ENCODE data around the gene MACC1. TPM values are rescaled to one million over a fixed set of nuclear protein-coding genes. Genes with fewer than 3 reads are reported as not detected.

The MACC1 gene
- total RNA-seq, 1 experiment from 2014 or later, result 49.9 TPM

GRCh38 chr7:20157456-20157855 is 59.7 kb downstream of the MACC1 start:
- H3K36me3 ChIP-seq (ENCODE audit: insufficient read depth, low read length), result peaks cover 24% of the 10 kb centered on the region
- no peaks in the 10 kb centered on the region for H3K9me2 ChIP-seq (replicated peaks; ENCODE audit: insufficient read depth, low read length)
- peaks cover 27% of the 10 kb centered on the region for H3K4me1 ChIP-seq (ENCODE audit: low read length)
- H3K4me2 ChIP-seq (ENCODE audit: low read depth, low read length, poor library complexity, severe bottlenecking), result no peak overlapping the region
- no peak overlapping the region for H3K4me3 ChIP-seq (ENCODE audit: low read length)
- H3K27me3 ChIP-seq (ENCODE audit: low read length), result no peaks in the 10 kb centered on the region
- no peaks in the 10 kb centered on the region; the same call in 1 of the 2 replicates for H3K79me2 ChIP-seq (ENCODE audit: low read length)
- H3K9ac ChIP-seq (ENCODE audit: low read length), result no peak overlapping the region
- H4K20me1 ChIP-seq (ENCODE audit: insufficient read depth, low read depth, low read length), result no peaks in the 10 kb centered on the region
- H3K27ac ChIP-seq (ENCODE audit: low read length), result no peak overlapping the region
- no peak overlapping the region for H2AFZ ChIP-seq (ENCODE audit: low read length)
- DNase-seq, result no peak
- H3K9me3 ChIP-seq (ENCODE audit: low read length), result no peaks in the 10 kb centered on the region

GRCh38 chr7:20153999-20154398 is 63.2 kb downstream of the MACC1 start:
- H3K4me2 ChIP-seq (ENCODE audit: low read depth, low read length, poor library complexity, severe bottlenecking), result peak overlapping the region; percentile 36
- H2AFZ ChIP-seq (ENCODE audit: low read length), result no peak overlapping the region
- H3K9me2 ChIP-seq (replicated peaks; ENCODE audit: insufficient read depth, low read length), result no peaks in the 10 kb centered on the region
- no peak for DNase-seq
- peaks cover 38% of the 10 kb centered on the region for H3K4me1 ChIP-seq (ENCODE audit: low read length)
- no peaks in the 10 kb centered on the region for H3K9me3 ChIP-seq (ENCODE audit: low read length)
- H3K36me3 ChIP-seq (ENCODE audit: insufficient read depth, low read length), result peaks cover 22% of the 10 kb centered on the region; the same call in 1 of the 2 replicates
- no peaks in the 10 kb centered on the region for H4K20me1 ChIP-seq (ENCODE audit: insufficient read depth, low read depth, low read length)
- peak overlapping the region; percentile 52; the same call in 1 of the 2 replicates for H3K27ac ChIP-seq (ENCODE audit: low read length)
- H3K4me3 ChIP-seq (ENCODE audit: low read length), result no peak overlapping the region
- H3K27me3 ChIP-seq (ENCODE audit: low read length), result no peaks in the 10 kb centered on the region
- no peak overlapping the region for H3K9ac ChIP-seq (ENCODE audit: low read length)
- H3K79me2 ChIP-seq (ENCODE audit: low read length), result no peaks in the 10 kb centered on the region

GRCh38 chr7:20153567-20153966 is 63.6 kb downstream of the MACC1 start:
- peaks cover 20% of the 10 kb centered on the region; the same call in 1 of the 2 replicates for H3K36me3 ChIP-seq (ENCODE audit: insufficient read depth, low read length)
- H3K9me2 ChIP-seq (replicated peaks; ENCODE audit: insufficient read depth, low read length), result no peaks in the 10 kb centered on the region
- H3K9ac ChIP-seq (ENCODE audit: low read length), result no peak overlapping the region
- H3K4me2 ChIP-seq (ENCODE audit: low read depth, low read length, poor library complexity, severe bottlenecking), result peak overlapping the region; percentile 36
- H2AFZ ChIP-seq (ENCODE audit: low read length), result no peak overlapping the region
- H4K20me1 ChIP-seq (ENCODE audit: insufficient read depth, low read depth, low read length), result no peaks in the 10 kb centered on the region
- H3K9me3 ChIP-seq (ENCODE audit: low read length), result no peaks in the 10 kb centered on the region
- no peak for DNase-seq
- no peaks in the 10 kb centered on the region for H3K27me3 ChIP-seq (ENCODE audit: low read length)
- peaks cover 38% of the 10 kb centered on the region for H3K4me1 ChIP-seq (ENCODE audit: low read length)
- no peak overlapping the region for H3K4me3 ChIP-seq (ENCODE audit: low read length)
- H3K79me2 ChIP-seq (ENCODE audit: low read length), result no peaks in the 10 kb centered on the region
- peak overlapping the region; percentile 52 for H3K27ac ChIP-seq (ENCODE audit: low read length)

GRCh38 chr7:20152511-20152910 is 64.7 kb downstream of the MACC1 start:
- Histone ChIP-seq H3K9me3 (ENCODE audit: low read length) (no peaks in the 10 kb centered on the region), H3K4me3 (ENCODE audit: low read length) (no peak overlapping the region)

GRCh38 chr7:20151708-20152456 is 65.3 kb downstream of the MACC1 start:
- peaks cover 20% of the 10 kb centered on the region for H3K36me3 ChIP-seq (ENCODE audit: insufficient read depth, low read length)
- DNase-seq, result no peak
- no peak overlapping the region for H3K9ac ChIP-seq (ENCODE audit: low read length)
- no peaks in the 10 kb centered on the region for H4K20me1 ChIP-seq (ENCODE audit: insufficient read depth, low read depth, low read length)
- no peaks in the 10 kb centered on the region for H3K79me2 ChIP-seq (ENCODE audit: low read length)
- H3K9me3 ChIP-seq (ENCODE audit: low read length), result no peaks in the 10 kb centered on the region
- no peak overlapping the region for H3K27ac ChIP-seq (ENCODE audit: low read length)
- no peaks in the 10 kb centered on the region for H3K27me3 ChIP-seq (ENCODE audit: low read length)
- no peak overlapping the region for H2AFZ ChIP-seq (ENCODE audit: low read length)
- H3K4me2 ChIP-seq (ENCODE audit: low read depth, low read length, poor library complexity, severe bottlenecking), result no peak overlapping the region
- H3K9me2 ChIP-seq (replicated peaks; ENCODE audit: insufficient read depth, low read length), result no peaks in the 10 kb centered on the region
- peaks cover 33% of the 10 kb centered on the region for H3K4me1 ChIP-seq (ENCODE audit: low read length)
- H3K4me3 ChIP-seq (ENCODE audit: low read length), result no peak overlapping the region

More at GRCh38 chr7:20152511-20152910, 64.7 kb downstream of the MACC1 start:
- H4K20me1 ChIP-seq (ENCODE audit: insufficient read depth, low read depth, low read length), result no peaks in the 10 kb centered on the region
- H2AFZ ChIP-seq (ENCODE audit: low read length), result no peak overlapping the region
- no peaks in the 10 kb centered on the region for H3K9me2 ChIP-seq (replicated peaks; ENCODE audit: insufficient read depth, low read length)
- H3K27ac ChIP-seq (ENCODE audit: low read length), result peak overlapping the region; percentile 52
- H3K9ac ChIP-seq (ENCODE audit: low read length), result no peak overlapping the region
- no peaks in the 10 kb centered on the region for H3K27me3 ChIP-seq (ENCODE audit: low read length)
- no peak for DNase-seq
- H3K4me1 ChIP-seq (ENCODE audit: low read length), result peaks cover 33% of the 10 kb centered on the region
- H3K4me2 ChIP-seq (ENCODE audit: low read depth, low read length, poor library complexity, severe bottlenecking), result no peak overlapping the region
- peaks cover 20% of the 10 kb centered on the region for H3K36me3 ChIP-seq (ENCODE audit: insufficient read depth, low read length)
- no peaks in the 10 kb centered on the region for H3K79me2 ChIP-seq (ENCODE audit: low read length)

- no peaks in the 10 kb centered on the region for H3K79me2 ChIP-seq (ENCODE audit: low read length)
- H3K27me3 ChIP-seq (ENCODE audit: low read length), result no peaks in the 10 kb centered on the region
- no peak overlapping the region for H3K4me2 ChIP-seq (ENCODE audit: low read depth, low read length, poor library complexity, severe bottlenecking)
These were observed 70.7 kb downstream of the MACC1 start for GRCh38 chr7:20146451-20146850.

GRCh38 chr7:20144801-20145200 is 72.4 kb downstream of the MACC1 start:
- Histone ChIP-seq H3K4me2 (ENCODE audit: low read depth, low read length, poor library complexity, severe bottlenecking) (no peak overlapping the region), H3K27ac (ENCODE audit: low read length) (no peak overlapping the region), H3K4me1 (ENCODE audit: low read length) (no peaks in the 10 kb centered on the region), H3K27me3 (ENCODE audit: low read length) (no peaks in the 10 kb centered on the region), H3K4me3 (ENCODE audit: low read length) (no peak overlapping the region), H2AFZ (ENCODE audit: low read length) (no peak overlapping the region), H4K20me1 (ENCODE audit: insufficient read depth, low read depth, low read length) (no peaks in the 10 kb centered on the region), H3K79me2 (ENCODE audit: low read length) (no peaks in the 10 kb centered on the region), H3K36me3 (ENCODE audit: insufficient read depth, low read length) (peaks cover 3% of the 10 kb centered on the region), H3K9ac (ENCODE audit: low read length) (no peak overlapping the region), H3K9me2 (replicated peaks; ENCODE audit: insufficient read depth, low read length) (no peaks in the 10 kb centered on the region), H3K9me3 (ENCODE audit: low read length) (no peaks in the 10 kb centered on the region)
- DNase-seq, result no peak

More at GRCh38 chr7:20146451-20146850, 70.7 kb downstream of the MACC1 start:
- no peak overlapping the region for H3K4me3 ChIP-seq (ENCODE audit: low read length)
- no peak overlapping the region for H2AFZ ChIP-seq (ENCODE audit: low read length)
- H3K4me1 ChIP-seq (ENCODE audit: low read length), result peaks cover 9% of the 10 kb centered on the region
- H4K20me1 ChIP-seq (ENCODE audit: insufficient read depth, low read depth, low read length), result no peaks in the 10 kb centered on the region
- H3K9me2 ChIP-seq (replicated peaks; ENCODE audit: insufficient read depth, low read length), result no peaks in the 10 kb centered on the region
- H3K27ac ChIP-seq (ENCODE audit: low read length), result no peak overlapping the region
- H3K9ac ChIP-seq (ENCODE audit: low read length), result no peak overlapping the region
- peaks cover 6% of the 10 kb centered on the region for H3K36me3 ChIP-seq (ENCODE audit: insufficient read depth, low read length)
- DNase-seq, result no peak
- H3K9me3 ChIP-seq (ENCODE audit: low read length), result no peaks in the 10 kb centered on the region

GRCh38 chr7:20141666-20142065 is 75.5 kb downstream of the MACC1 start:
- H3K4me3 ChIP-seq (ENCODE audit: low read length), result no peak overlapping the region
- H3K36me3 ChIP-seq (ENCODE audit: insufficient read depth, low read length), result peaks cover 3% of the 10 kb centered on the region; the same call in 1 of the 2 replicates
- no peak overlapping the region for H3K4me2 ChIP-seq (ENCODE audit: low read depth, low read length, poor library complexity, severe bottlenecking)
- H3K4me1 ChIP-seq (ENCODE audit: low read length), result no peaks in the 10 kb centered on the region
- H3K27ac ChIP-seq (ENCODE audit: low read length), result no peak overlapping the region
- no peak for DNase-seq
- H3K9ac ChIP-seq (ENCODE audit: low read length), result no peak overlapping the region
- H3K27me3 ChIP-seq (ENCODE audit: low read length), result no peaks in the 10 kb centered on the region
- H3K9me3 ChIP-seq (ENCODE audit: low read length), result no peaks in the 10 kb centered on the region
- H3K9me2 ChIP-seq (replicated peaks; ENCODE audit: insufficient read depth, low read length), result no peaks in the 10 kb centered on the region
- no peaks in the 10 kb centered on the region for H4K20me1 ChIP-seq (ENCODE audit: insufficient read depth, low read depth, low read length)
- no peak overlapping the region for H2AFZ ChIP-seq (ENCODE audit: low read length)
- no peaks in the 10 kb centered on the region for H3K79me2 ChIP-seq (ENCODE audit: low read length)
